Renal cortex interstitium (tissue), 11 donors: ENCODE data around the gene CDK12. TPM values are rescaled to one million over a fixed set of nuclear protein-coding genes. Genes with fewer than 3 reads are reported as not detected.
"Not testable (repeated sequence)": the region's sequence is repeated elsewhere in the genome, so short reads cannot be mapped to it uniquely, and the experiment has no call there.

Experiments used
- DNase-seq, 11 donors: peaks; one replicate each; pipeline ENCODE4 v3.0.0-alpha.2; 2013; ENCODE audit warnings: low read depth in 9 of 11, low spot score in 4 of 11; ENCODE audit errors: extremely low read depth in 1 of 11
- polyA plus RNA-seq, 3 donors: library from polyadenylated mRNA; unstranded; fragments of 120-200 nt; gene quantifications; one replicate each; pipeline ENCODE4 v1.2.1, GENCODE V29; 2013; ENCODE audit not compliant: insufficient read length in 3 of 3

The CDK12 gene
- polyA plus RNA-seq, 3 donors, result 53.4 to 65.5 (median 62.0) TPM

DNA sequence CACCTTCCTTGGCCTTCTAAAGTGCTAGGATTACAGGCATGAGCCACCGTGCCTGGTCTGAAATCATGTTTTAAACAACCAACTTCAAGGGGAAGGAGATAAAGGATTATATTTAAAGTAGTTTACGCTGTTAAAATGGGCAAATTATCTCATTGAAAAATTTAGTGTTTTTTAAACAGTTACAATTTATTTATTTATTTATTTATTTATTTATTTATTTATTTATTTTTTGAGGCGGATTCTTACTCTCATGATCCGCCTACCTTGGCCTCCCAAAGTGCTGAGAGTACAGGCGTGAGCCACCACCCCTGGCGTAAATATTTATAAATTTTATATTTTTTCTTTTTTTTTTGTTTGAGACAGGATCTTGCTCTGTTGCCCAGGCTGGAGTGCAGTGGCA lies 22.2 kb downstream of the CDK12 start:
- DNase-seq, result no peak

DNA sequence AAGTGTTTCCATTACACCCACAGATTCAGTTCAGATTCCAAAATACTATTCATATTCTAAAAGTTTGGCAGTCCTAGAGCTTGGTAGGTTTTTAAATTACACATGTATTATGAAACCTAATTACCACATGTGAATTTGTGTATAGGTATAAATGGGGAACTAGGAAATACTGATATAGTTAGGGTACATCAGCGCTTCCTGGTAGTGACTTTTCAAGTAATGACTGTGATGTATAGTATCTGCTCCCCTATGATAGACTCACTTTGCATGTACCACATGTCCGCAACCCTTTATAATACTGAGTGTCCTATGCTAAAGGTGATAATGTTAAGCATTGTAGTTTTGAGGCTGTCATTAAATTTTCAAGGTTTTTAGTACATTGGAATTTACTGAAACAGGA lies 22.9 kb downstream of the CDK12 start:
- DNase-seq, result no peak

DNA sequence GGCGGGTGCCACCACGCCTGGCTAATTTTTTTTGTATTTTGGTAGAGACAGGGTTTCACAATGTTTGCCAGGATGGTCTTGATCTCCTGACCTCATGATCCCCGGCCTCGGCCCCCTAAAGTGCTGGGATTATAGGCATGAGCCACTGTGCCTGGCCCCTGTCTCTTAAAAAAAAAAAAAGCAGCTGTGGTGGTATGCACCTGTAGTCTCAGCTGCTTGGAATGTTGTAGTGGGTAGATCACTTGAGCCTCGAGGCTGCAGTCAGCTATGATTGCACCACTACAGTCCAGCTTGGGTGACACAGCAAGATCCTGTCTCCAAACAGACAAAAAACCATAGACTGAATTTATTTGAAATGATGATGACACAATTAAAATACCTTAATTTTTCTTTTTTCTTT lies 24.3 kb downstream of the CDK12 start:
- no peak for DNase-seq

DNA sequence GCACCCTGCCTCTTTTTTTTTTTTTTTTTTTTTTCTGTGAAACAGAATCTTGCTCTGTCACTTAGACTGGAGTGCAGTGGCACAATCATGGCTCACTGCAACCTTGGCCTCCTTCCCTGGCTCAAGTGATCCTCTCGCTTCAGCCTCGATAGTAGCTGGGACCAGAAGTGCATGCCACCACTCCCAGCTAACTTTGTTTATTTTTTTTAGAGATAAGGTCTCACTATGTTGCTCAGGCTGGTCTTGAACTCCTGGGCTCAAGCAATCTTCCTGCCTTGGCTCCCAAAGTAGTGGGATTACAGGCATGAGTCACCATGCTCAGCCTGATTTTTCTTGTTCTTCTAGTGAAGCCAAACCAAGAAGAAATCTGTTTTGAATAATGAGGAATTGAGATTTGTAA lies 25.0 kb downstream of the CDK12 start:
- DNase-seq, result no peak

DNA sequence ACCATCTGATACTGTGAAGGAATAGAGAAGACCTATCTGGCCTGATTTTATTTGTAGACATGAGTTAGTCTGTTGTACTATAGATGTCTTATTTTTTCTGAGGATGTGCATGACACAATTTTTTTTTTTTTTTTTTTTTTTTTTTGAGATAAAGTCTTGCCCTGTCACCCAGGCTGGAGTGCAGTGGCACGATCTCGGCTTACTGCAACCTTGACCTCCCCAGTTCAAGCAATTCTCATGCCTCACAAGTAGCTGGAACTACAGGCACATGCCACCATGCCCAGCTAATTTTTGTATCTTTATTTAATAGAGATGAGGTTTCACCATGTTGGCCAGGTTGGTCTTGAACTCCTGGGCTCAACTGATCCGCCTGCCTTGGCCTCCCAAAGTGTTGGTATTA lies 26.2 kb downstream of the CDK12 start:
- DNase-seq, result not testable (repeated sequence)

DNA sequence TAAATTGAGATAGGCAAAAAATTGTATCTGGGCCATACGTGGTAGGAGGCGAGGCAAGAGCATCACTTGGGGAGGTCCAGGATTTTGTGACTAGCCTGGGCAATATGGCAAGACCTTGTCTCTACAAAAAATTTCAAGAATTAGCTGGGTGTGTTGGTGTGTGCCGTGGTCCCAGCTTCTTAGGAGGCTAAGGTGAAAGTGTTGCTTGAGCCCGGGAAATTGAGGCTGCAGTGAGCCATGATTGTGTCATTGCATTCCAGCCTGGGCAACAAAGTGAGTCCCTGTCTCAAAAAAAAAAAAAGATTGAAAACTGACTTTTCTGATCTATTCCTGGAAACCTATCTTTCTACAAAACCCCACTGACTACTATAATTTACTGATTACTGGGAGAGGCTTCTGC lies 26.7 kb downstream of the CDK12 start:
- DNase-seq, result no peak

DNA sequence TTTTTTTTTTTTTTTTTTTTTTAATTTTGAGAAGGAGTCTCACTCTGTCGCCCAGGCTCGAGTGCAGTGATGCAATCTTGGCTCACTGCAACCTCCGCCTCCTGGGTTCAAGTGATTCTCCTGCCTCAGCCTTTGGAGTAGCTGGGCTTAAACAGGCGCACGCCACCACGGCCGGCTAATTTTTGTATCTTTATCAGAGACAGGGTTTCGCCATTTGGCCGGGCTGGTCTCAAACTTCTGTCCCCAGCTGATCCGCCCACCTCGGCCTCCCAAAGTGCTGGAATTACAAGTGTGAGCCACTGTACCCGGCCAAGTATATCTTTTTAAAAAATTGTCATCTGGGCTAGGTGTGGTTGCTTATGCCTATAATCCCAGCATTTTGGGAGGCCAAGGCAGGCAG lies 35.6 kb downstream of the CDK12 start:
- not testable (repeated sequence) for DNase-seq

DNA sequence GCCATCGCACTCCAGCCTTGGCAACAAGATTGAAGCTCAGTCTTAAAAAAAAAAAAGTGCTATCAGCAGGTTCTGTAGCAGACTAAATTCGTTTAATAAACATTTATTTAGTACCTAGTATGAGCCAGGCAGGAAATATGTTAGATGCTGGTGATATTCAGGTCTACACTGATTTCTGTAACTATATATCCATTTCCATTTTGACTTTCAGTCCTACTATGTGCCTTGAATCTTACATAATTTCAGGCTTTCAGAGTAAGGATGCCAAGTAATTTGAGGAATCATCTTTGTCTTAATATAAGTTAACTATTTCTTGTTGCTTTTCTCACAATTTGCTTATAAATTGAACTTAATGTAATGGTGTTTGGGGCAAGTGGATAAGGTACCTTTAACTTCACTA lies 46.2 kb downstream of the CDK12 start:
- no peak for DNase-seq

DNA sequence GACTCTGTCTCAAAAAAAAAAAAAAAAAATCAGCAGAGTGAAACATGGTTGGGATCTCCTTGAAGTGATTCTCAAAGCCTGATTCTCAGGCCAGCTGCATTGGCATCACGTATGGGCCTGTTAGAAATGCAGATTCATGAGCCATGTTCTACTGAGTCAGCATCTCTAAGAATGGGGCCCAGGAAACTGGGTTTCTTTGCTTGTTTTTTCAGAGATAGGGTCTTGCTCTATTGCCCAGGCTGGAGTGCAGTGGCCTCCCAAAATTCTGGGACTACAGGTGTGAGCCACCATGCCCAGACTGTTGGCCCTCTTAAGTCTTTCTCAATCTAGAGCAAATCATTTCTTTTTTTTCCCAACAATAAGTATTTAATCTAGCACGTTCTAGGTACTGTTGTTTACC lies 47.7 kb downstream of the CDK12 start:
- no peak for DNase-seq

DNA sequence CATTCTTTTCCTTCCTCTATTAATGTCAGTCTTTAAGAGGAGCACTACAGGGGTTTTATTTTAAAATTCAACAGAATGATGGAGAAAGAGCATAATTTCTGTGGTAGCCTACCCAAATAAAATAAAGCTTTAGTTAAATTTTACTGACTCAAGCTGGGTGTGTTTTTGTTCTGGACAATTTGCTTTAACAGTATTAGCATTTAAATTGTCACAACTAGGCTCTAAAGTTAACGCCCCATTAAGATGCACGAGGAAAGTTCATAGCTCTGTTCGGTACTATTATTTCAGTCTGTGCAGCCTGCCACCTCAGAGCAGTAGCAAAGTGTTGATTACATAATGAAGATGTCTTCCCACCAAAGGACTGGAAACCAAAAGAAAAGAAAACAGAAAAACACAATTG lies 52.0 kb downstream of the CDK12 start:
- no peak for DNase-seq

DNA sequence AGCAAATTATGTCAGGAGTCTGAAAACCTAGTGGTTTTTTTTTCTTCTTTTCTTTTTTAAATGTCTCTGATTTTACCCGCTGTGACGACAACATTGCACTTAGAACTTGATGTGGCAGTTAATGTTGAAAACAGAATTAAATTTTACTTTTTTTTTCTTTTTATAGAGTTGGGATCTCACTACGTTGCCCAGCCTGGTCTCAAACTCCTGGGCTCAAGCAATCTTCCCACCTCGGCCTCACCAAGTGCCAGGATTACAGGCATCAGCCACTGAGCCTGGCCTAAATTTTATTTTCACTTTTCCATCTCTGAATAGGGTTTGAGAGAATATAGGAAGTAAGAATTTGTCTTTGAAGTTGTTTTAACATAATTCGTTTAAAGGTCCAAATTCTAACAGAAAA lies 52.6 kb downstream of the CDK12 start:
- no peak for DNase-seq

DNA sequence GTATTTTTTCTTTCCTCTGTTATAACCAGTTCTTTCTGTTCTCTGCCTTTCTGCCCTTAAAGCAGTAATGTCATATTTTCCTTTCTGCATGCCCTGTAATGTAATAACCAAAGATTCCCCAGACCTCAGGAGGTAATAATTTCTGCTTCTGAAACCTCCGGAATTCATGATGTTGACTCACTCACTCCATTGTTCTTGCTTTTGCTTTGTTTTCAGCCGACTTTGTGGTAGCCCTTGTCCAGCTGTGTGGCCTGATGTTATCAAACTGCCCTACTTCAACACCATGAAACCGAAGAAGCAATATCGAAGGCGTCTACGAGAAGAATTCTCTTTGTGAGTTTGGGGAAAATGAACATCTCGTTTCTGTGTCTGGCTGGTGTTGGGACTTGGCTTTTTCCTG lies 55.9 kb downstream of the CDK12 start:
- no peak for DNase-seq

DNA sequence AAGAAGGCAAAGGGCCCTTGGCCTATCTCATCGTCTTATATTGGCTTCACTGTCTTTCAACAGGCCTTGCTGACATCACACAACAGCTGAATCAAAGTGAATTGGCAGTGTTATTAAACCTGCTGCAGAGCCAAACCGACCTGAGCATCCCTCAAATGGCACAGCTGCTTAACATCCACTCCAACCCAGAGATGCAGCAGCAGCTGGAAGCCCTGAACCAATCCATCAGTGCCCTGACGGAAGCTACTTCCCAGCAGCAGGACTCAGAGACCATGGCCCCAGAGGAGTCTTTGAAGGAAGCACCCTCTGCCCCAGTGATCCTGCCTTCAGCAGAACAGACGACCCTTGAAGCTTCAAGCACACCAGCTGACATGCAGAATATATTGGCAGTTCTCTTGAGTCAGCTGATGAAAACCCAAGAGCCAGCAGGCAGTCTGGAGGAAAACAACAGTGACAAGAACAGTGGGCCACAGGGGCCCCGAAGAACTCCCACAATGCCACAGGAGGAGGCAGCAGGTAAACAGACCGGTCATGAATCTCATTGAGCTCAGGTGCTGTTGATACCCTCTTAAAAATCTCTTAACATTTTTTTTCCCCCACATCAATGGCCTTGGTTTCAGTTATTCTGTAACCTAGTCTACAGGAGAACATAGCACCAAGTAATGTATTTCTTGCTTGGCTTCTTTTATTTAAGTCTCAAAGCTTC lies 64.7 kb downstream of the CDK12 start:
- no peak for DNase-seq

DNA sequence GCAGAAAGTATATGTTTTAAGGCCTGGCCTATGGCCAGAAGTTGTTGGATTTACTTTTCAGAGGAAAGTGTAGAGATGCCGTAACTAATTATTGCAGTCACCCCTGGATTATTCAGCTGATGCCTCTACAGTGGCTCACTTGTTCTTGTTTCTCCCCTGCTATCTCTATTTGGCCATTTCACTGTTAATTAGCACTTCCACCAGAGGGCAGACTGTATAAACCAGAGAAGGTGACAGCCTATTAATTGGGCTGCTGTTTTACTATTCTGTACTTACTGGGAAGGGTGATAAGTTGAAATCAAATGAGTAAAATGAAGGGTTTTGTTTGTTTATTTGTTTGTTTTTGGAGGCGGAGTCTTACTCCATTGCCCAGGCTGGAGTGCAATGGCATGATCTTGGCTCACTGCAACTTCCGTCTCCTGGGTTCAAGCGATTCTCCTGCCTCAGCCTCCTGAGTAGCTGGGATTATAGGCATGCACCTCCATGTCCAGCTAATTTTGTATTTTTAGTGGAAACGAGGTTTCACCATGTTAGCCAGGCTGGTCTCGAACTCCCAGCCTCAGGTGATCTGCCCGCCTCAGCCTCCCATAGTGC lies 66.0 kb downstream of the CDK12 start:
- DNase-seq, result no peak

DNA sequence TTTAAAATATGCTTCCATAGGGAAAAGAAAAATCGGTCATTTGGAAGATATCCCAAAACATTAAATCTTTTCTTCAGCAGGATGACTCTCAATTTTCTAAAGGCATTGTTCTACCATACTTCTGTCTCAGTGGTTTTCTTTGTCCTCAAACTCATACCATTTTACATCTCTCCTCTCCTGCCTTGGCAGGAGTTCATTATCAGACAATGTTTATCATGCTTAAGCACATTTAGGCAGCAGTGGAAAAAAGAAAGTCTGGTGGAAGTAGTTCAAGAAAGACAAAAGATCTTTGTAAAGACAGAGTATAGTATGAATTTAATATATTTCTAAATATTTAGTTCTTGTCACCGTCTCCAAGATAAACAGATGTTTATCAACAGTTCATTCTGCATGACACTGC lies 68.2 kb downstream of the CDK12 start:
- no peak for DNase-seq

DNA sequence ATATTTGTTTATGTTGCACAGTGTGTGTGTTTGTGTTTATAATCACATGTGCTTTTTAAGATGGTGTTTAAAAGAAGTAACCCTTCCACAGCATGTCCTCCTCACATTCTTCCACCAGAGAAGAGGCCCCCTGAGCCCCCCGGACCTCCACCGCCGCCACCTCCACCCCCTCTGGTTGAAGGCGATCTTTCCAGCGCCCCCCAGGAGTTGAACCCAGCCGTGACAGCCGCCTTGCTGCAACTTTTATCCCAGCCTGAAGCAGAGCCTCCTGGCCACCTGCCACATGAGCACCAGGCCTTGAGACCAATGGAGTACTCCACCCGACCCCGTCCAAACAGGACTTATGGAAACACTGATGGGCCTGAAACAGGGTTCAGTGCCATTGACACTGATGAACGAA lies 69.2 kb downstream of the CDK12 start:
- no peak for DNase-seq

DNA sequence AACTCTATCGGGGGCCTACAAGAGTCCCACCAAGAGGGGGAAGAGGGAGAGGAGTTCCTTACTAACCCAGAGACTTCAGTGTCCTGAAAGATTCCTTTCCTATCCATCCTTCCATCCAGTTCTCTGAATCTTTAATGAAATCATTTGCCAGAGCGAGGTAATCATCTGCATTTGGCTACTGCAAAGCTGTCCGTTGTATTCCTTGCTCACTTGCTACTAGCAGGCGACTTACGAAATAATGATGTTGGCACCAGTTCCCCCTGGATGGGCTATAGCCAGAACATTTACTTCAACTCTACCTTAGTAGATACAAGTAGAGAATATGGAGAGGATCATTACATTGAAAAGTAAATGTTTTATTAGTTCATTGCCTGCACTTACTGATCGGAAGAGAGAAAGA lies 70.0 kb downstream of the CDK12 start:
- DNase-seq, result no peak

DNA sequence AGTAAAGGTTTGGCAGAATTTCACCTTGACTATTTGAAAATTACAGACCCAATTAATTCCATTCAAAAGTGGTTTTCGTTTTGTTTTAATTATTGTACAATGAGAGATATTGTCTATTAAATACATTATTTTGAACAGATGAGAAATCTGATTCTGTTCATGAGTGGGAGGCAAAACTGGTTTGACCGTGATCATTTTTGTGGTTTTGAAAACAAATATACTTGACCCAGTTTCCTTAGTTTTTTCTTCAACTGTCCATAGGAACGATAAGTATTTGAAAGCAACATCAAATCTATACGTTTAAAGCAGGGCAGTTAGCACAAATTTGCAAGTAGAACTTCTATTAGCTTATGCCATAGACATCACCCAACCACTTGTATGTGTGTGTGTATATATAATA lies 72.6 kb downstream of the CDK12 start:
- DNase-seq, result no peak

DNA sequence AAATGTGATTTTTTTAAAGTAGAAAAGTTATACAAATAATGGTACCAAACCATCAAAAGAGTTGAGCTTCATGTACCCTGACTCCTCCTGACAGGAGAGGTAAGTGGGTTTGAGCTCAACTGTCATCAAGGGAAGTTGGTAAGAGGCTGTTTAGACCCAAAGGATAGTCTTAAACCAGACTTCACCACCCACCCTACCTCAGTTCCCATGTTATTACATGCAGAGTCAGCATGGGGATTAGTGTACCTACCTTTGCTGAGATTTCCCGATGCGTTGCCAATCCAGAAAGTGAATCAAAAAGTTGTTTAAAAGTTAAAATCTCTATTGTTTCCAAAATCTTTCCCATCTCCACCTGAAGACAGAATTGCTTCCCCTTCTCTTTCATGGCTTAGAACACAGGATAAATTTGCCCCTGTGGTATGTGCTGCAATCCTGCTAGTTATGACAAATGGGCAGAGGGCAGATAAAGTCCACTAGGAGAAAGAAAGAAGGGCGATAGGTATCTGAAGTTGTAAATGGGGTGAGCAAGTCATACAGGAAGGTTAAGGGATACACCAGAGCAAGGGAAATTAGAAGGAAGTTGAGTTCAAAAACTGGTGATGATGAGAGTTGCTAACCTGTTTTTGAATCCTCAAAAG lies 73.6 kb downstream of the CDK12 start:
- DNase-seq, result no peak

DNA sequence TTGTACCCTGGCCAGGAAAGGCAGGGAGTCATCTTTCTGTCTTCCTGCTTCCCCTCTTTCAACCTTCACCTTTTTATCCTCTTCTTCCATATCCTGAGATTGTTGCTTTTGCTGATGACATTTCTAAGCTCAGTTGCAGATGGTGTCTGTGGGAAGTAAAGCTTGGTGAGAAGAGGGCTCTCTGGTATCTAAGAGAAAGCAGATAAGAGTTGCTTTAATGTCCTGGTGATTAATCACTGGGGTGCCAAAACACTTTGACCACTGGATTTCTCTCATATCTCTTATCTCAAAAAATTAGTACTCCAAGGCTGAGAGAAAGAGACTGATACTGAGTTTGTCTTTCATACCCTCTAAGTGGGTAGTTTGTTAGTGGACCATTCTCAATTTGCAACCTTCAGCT lies 75.2 kb downstream of the CDK12 start:
- DNase-seq, result no peak

DNA sequence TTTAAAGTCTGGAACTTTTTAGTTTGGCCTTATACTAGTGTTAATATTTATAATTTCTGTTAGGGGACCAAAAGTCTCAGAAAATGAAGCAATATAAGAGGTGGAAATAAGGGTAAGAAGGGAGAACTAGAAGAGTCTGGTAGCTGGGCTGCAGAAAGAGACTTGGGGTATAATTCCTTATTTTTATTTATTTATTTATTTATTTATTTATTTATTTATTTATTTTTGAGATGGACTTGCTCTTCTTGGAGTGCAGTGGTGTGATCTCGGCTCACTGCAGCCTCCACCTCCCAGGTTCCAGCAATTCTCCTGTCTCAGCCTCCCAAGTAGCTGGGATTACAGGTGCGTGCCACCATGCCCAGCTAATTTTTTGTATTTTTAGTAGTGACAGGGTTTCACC lies 76.1 kb downstream of the CDK12 start:
- DNase-seq, result not testable (repeated sequence)
